NT2/D1 (cell line): ENCODE measurements around the gene CDR2.

ENCODE experiments used
- SUZ12 ChIP-seq: IDR thresholded peaks from 2 replicates; pipeline ENCODE4 v1.6.1; 2011; ENCODE audit not compliant: insufficient read length, insufficient read depth; ENCODE audit errors: extremely low read depth
- ZNF274 ChIP-seq: IDR thresholded peaks from 2 replicates; pipeline ENCODE4 v1.6.1; 2011; ENCODE audit warnings: mild to moderate bottlenecking, low read depth, low read length

- no peak for TF ChIP-seq ZNF274
- TF ChIP-seq SUZ12 = no peak
Measured at GRCh38 chr16:22328081-22328725, 46.2 kb downstream of the CDR2 start.
